GM12873 (cell line): ENCODE data around the gene FGFBP2.

Experiments
- CTCF ChIP-seq: IDR thresholded peaks from 2 replicates; pipeline ENCODE4 v1.5.1; 2012; ENCODE audit warnings: low read depth, mild to moderate bottlenecking, moderate library complexity, low read length, control low read depth; ENCODE audit not compliant: insufficient read depth; ENCODE audit errors: missing control alignments

Gene FGFBP2

GRCh38 chr4:15953625-15954024, 9.3 kb downstream of the FGFBP2 start:
- TF ChIP-seq CTCF = no peak

GRCh38 chr4:15951781-15952180, 11.2 kb downstream of the FGFBP2 start:
- TF ChIP-seq CTCF = no peak

- no peak for TF ChIP-seq CTCF
Measured at GRCh38 chr4:15948826-15949225, 14.1 kb downstream of the FGFBP2 start.

GRCh38 chr4:15947684-15948083, 15.3 kb downstream of the FGFBP2 start:
- TF ChIP-seq CTCF = no peak

DNA sequence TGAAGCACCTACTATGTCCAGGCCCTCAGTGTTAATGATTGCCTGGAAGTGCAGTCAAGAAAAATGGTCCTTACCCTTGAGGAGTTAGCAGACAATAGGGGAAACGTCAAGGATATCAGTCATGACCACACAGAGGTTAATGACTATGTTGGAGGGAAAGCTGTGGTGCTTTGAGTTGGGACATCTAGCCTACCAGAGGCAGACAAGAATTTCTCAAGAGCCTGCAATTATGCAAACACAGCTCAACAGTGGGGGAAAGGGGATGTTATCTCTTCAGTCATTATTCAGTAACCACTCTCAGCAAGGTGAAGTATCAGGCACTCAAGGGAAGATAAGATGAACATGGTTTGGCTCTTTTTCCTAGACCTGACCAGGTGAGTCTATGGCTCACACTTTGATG, 17.5 kb downstream of the FGFBP2 start:
- no peak for TF ChIP-seq CTCF

DNA sequence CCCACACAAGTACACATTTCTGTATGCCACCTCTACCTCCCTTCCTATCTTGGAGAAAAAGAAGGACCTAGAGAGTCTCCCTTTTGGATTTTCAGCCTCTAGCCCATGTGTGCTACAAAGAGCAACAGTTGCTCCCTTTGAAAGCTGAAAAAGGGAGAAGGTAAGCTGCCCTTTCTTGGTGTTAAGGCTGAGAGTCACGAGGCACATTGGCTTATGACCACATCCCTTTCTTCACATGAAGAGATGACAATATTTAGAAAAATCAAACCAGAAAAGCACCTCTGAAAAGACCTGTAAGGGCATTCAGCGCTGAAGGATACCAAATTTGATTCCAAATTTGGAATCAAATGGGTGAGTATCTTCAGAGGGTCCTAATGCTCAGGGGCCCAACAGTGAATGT, 18.1 kb downstream of the FGFBP2 start:
- no peak for TF ChIP-seq CTCF

GRCh38 chr4:15942283-15942682, 20.7 kb downstream of the FGFBP2 start:
- TF ChIP-seq CTCF = no peak
